OCI-LY7 (cell line): ENCODE measurements around the gene PRR33. TPM values are rescaled to one million over a fixed set of nuclear protein-coding genes. Genes with fewer than 3 reads are reported as not detected.

Experiments
- BruUV-seq: library from RNA; stranded (reverse); fragments of 400-500 nt; replicated peaks from 2 replicates; lab custom pipeline; 2021; lab: Mats Ljungman, UMichigan
- CTCF ChIA-PET: fragments of 300-600 bp; sonication (Branson Sonifier 250); formaldehyde crosslinking; loops from one replicate; lab custom pipeline; 2022; ENCODE audit warnings: antibody characterized with exemption; ENCODE audit not compliant: unreplicated experiment; lab: Charles Lee
- POLR2A ChIA-PET: fragments of 300-600 bp; sonication (Branson Sonifier 250); formaldehyde crosslinking; loops from one replicate; lab custom pipeline; 2022; ENCODE audit warnings: antibody characterized with exemption; lab: Charles Lee
- DNase-seq: peaks from one replicate; pipeline ENCODE4 v3.0.0-alpha.2; 2015; ENCODE audit warnings: low spot score
- H2AFZ ChIP-seq: fragments of 200-600 bp; sonication (generic), shearing (Covaris generic); 2 replicates; pipeline ENCODE4 v1.6.1; 2014; ENCODE audit warnings: mild to moderate bottlenecking, antibody characterized with exemption, low read length, moderate library complexity
- H3K27ac ChIP-seq: fragments of 200-600 bp; sonication (generic); 2 replicates; pipeline ENCODE4 v1.5.1; 2014; ENCODE audit warnings: mixed run types, low read depth, mild to moderate bottlenecking, moderate library complexity, low read length, inconsistent platforms; ENCODE audit not compliant: poor library complexity, severe bottlenecking
- H3K36me3 ChIP-seq: fragments of 200-600 bp; sonication (generic); 2 replicates; pipeline ENCODE4 v1.6.1; 2014; ENCODE audit warnings: mild to moderate bottlenecking, antibody characterized with exemption, low read length, moderate library complexity, mixed read lengths; ENCODE audit not compliant: insufficient read depth
- H3K4me1 ChIP-seq: fragments of 200-600 bp; sonication (generic); 2 replicates; pipeline ENCODE4 v1.5.1; 2014; ENCODE audit warnings: mild to moderate bottlenecking, low read length; ENCODE audit not compliant: insufficient read depth, poor library complexity, severe bottlenecking
- H3K4me2 ChIP-seq: fragments of 200-600 bp; sonication (generic); 2 replicates; pipeline ENCODE4 v1.6.1; 2014; ENCODE audit warnings: mild to moderate bottlenecking, low read length
- H3K4me3 ChIP-seq: fragments of 200-600 bp; sonication (generic); 2 replicates; pipeline ENCODE4 v1.5.1; 2014; ENCODE audit warnings: mild to moderate bottlenecking, low read depth, low read length; ENCODE audit not compliant: poor library complexity, severe bottlenecking
- H3K79me2 ChIP-seq: fragments of 200-600 bp; sonication (generic); 2 replicates; pipeline ENCODE4 v1.6.1; 2016; ENCODE audit warnings: low read depth, mild to moderate bottlenecking, low read length, moderate library complexity, mixed read lengths; ENCODE audit not compliant: insufficient read depth
- H3K9me2 ChIP-seq: fragments of 200-600 bp; sonication (generic); 2 replicates; pipeline ENCODE4 v1.6.1; 2016; ENCODE audit warnings: mild to moderate bottlenecking, low read length, mixed read lengths; ENCODE audit not compliant: insufficient read depth
- H3K9me3 ChIP-seq: fragments of 200-600 bp; sonication (generic); 2 replicates; pipeline ENCODE4 v1.6.1; 2014; ENCODE audit warnings: mild to moderate bottlenecking, mixed run types, low read length, mixed read lengths
- H4K20me1 ChIP-seq: fragments of 200-600 bp; sonication (generic); 2 replicates; pipeline ENCODE4 v1.6.1; 2014; ENCODE audit warnings: mild to moderate bottlenecking, antibody characterized with exemption, low read length, moderate library complexity, mixed read lengths; ENCODE audit not compliant: insufficient read depth
- CTCF ChIP-seq: fragments of 200-600 bp; sonication (generic); conservative IDR thresholded peaks from 2 replicates; pipeline ENCODE4 v1.5.1; 2014; ENCODE audit warnings: mild to moderate bottlenecking, antibody characterized with exemption, low read length, moderate library complexity, mixed read lengths
- EZH2phosphoT487 ChIP-seq: fragments of 200-600 bp; sonication (generic); IDR thresholded peaks from 2 replicates; pipeline ENCODE4 v1.6.1; 2018; ENCODE audit warnings: low read depth, borderline replicate concordance, mild to moderate bottlenecking, mixed run types, antibody characterized with exemption, low read length, moderate library complexity, mixed read lengths
- intact Hi-C: fragments of 100-400 bp; cut with micrococcal nuclease; formaldehyde crosslinking; loops from one replicate; pipeline ENCODE4 v1.10.0; 2022; ENCODE audit not compliant: unreplicated experiment
- total RNA-seq, 2 experiments: library from RNA; depleted of rRNA in 1 of 2; stranded (reverse); fragments of >200 nt in 1 of 2; shearing (Covaris generic) in 1 of 2; gene quantifications; 2 replicates each; pipeline ENCODE4 v1.2.3, GENCODE V29; 2014 to 2022

Gene PRR33
- total RNA-seq, 2 experiments from 2014 or later: not detected

- no peaks in the 10 kb centered on the region for H3K9me2 ChIP-seq
- H3K4me2 ChIP-seq: no peak overlapping the region
- BruUV-seq: no TSS peak
- ChIA-PET CTCF (no interaction called here), POLR2A (no interaction called here)
- DNase-seq: no peak
- H4K20me1 ChIP-seq: no peaks in the 10 kb centered on the region; the same call in 1 of the 2 replicates
- no peak overlapping the region for H2AFZ ChIP-seq
- TF ChIP-seq EZH2phosphoT487 (no peak), CTCF (no peak)
- intact Hi-C loops: no loop called here
- no peaks in the 10 kb centered on the region for H3K9me3 ChIP-seq
- no peaks in the 10 kb centered on the region for H3K79me2 ChIP-seq
- no peak overlapping the region for H3K4me3 ChIP-seq
- H3K4me1 ChIP-seq: no peaks in the 10 kb centered on the region
- H3K36me3 ChIP-seq: no peaks in the 10 kb centered on the region
- H3K27ac ChIP-seq: no peak overlapping the region
Measured at GRCh38 chr11:1873048-1873812, 18.5 kb downstream of the PRR33 start.

- DNase-seq: no peak
- Histone ChIP-seq H3K9me3 (no peaks in the 10 kb centered on the region), H4K20me1 (no peaks in the 10 kb centered on the region; the same call in 1 of the 2 replicates), H3K4me3 (no peak overlapping the region), H3K9me2 (no peaks in the 10 kb centered on the region), H3K4me1 (no peaks in the 10 kb centered on the region), H3K79me2 (no peaks in the 10 kb centered on the region), H3K27ac (no peak overlapping the region), H3K4me2 (no peak overlapping the region), H3K36me3 (no peaks in the 10 kb centered on the region), H2AFZ (no peak overlapping the region)
- intact Hi-C loops: no loop called here
- BruUV-seq: no TSS peak
- ChIA-PET CTCF (no interaction called here), POLR2A (no interaction called here)
- TF ChIP-seq CTCF (no peak), EZH2phosphoT487 (no peak)
Measured at GRCh38 chr11:1872267-1872985, 19.3 kb downstream of the PRR33 start.

GRCh38 chr11:1871531-1871930 lies 20.2 kb downstream of the PRR33 start:
- H3K4me3 ChIP-seq: no peak overlapping the region
- BruUV-seq: no TSS peak
- H3K4me1 ChIP-seq: no peaks in the 10 kb centered on the region
- POLR2A ChIA-PET: no interaction called here
- H3K27ac ChIP-seq: no peak overlapping the region
- no peak for DNase-seq
- CTCF ChIA-PET: no interaction called here
- TF ChIP-seq EZH2phosphoT487 (no peak), CTCF (no peak)
- H3K4me2 ChIP-seq: no peak overlapping the region
- H3K9me2 ChIP-seq: no peaks in the 10 kb centered on the region
- intact Hi-C loops: no loop called here
- H3K9me3 ChIP-seq: no peaks in the 10 kb centered on the region
- H2AFZ ChIP-seq: no peak overlapping the region
- H3K36me3 ChIP-seq: no peaks in the 10 kb centered on the region
- H3K79me2 ChIP-seq: no peaks in the 10 kb centered on the region
- H4K20me1 ChIP-seq: no peaks in the 10 kb centered on the region; the same call in 1 of the 2 replicates
